OCI-LY7 (cell line): ENCODE results near the gene ELOVL1. TPM values are rescaled to one million over a fixed set of nuclear protein-coding genes. Genes with fewer than 3 reads are reported as not detected.

ENCODE experiments used
- BruUV-seq: library from RNA; stranded (reverse); fragments of 400-500 nt; replicated peaks from 2 replicates; lab custom pipeline; 2021; lab: Mats Ljungman, UMichigan
- CTCF ChIA-PET: fragments of 300-600 bp; sonication (Branson Sonifier 250); formaldehyde crosslinking; loops from one replicate; lab custom pipeline; 2022; ENCODE audit warnings: antibody characterized with exemption; ENCODE audit not compliant: unreplicated experiment; lab: Charles Lee
- POLR2A ChIA-PET: fragments of 300-600 bp; sonication (Branson Sonifier 250); formaldehyde crosslinking; loops from one replicate; lab custom pipeline; 2022; ENCODE audit warnings: antibody characterized with exemption; lab: Charles Lee
- DNase-seq: peaks from one replicate; pipeline ENCODE4 v3.0.0-alpha.2; 2015; ENCODE audit warnings: low spot score
- H2AFZ ChIP-seq: fragments of 200-600 bp; sonication (generic), shearing (Covaris generic); 2 replicates; pipeline ENCODE4 v1.6.1; 2014; ENCODE audit warnings: mild to moderate bottlenecking, antibody characterized with exemption, low read length, moderate library complexity
- H3K27ac ChIP-seq: fragments of 200-600 bp; sonication (generic); 2 replicates; pipeline ENCODE4 v1.5.1; 2014; ENCODE audit warnings: mixed run types, low read depth, mild to moderate bottlenecking, moderate library complexity, low read length, inconsistent platforms; ENCODE audit not compliant: poor library complexity, severe bottlenecking
- H3K36me3 ChIP-seq: fragments of 200-600 bp; sonication (generic); 2 replicates; pipeline ENCODE4 v1.6.1; 2014; ENCODE audit warnings: mild to moderate bottlenecking, antibody characterized with exemption, low read length, moderate library complexity, mixed read lengths; ENCODE audit not compliant: insufficient read depth
- H3K4me1 ChIP-seq: fragments of 200-600 bp; sonication (generic); 2 replicates; pipeline ENCODE4 v1.5.1; 2014; ENCODE audit warnings: mild to moderate bottlenecking, low read length; ENCODE audit not compliant: insufficient read depth, poor library complexity, severe bottlenecking
- H3K4me2 ChIP-seq: fragments of 200-600 bp; sonication (generic); 2 replicates; pipeline ENCODE4 v1.6.1; 2014; ENCODE audit warnings: mild to moderate bottlenecking, low read length
- H3K4me3 ChIP-seq: fragments of 200-600 bp; sonication (generic); 2 replicates; pipeline ENCODE4 v1.5.1; 2014; ENCODE audit warnings: mild to moderate bottlenecking, low read depth, low read length; ENCODE audit not compliant: poor library complexity, severe bottlenecking
- H3K79me2 ChIP-seq: fragments of 200-600 bp; sonication (generic); 2 replicates; pipeline ENCODE4 v1.6.1; 2016; ENCODE audit warnings: low read depth, mild to moderate bottlenecking, low read length, moderate library complexity, mixed read lengths; ENCODE audit not compliant: insufficient read depth
- H3K9me2 ChIP-seq: fragments of 200-600 bp; sonication (generic); 2 replicates; pipeline ENCODE4 v1.6.1; 2016; ENCODE audit warnings: mild to moderate bottlenecking, low read length, mixed read lengths; ENCODE audit not compliant: insufficient read depth
- H3K9me3 ChIP-seq: fragments of 200-600 bp; sonication (generic); 2 replicates; pipeline ENCODE4 v1.6.1; 2014; ENCODE audit warnings: mild to moderate bottlenecking, mixed run types, low read length, mixed read lengths
- H4K20me1 ChIP-seq: fragments of 200-600 bp; sonication (generic); 2 replicates; pipeline ENCODE4 v1.6.1; 2014; ENCODE audit warnings: mild to moderate bottlenecking, antibody characterized with exemption, low read length, moderate library complexity, mixed read lengths; ENCODE audit not compliant: insufficient read depth
- EZH2phosphoT487 ChIP-seq: fragments of 200-600 bp; sonication (generic); IDR thresholded peaks from 2 replicates; pipeline ENCODE4 v1.6.1; 2018; ENCODE audit warnings: low read depth, borderline replicate concordance, mild to moderate bottlenecking, mixed run types, antibody characterized with exemption, low read length, moderate library complexity, mixed read lengths
- intact Hi-C: fragments of 100-400 bp; cut with micrococcal nuclease; formaldehyde crosslinking; loops from one replicate; pipeline ENCODE4 v1.10.0; 2022; ENCODE audit not compliant: unreplicated experiment
- total RNA-seq, 2 experiments: library from RNA; depleted of rRNA in 1 of 2; stranded (reverse); fragments of >200 nt in 1 of 2; shearing (Covaris generic) in 1 of 2; gene quantifications; 2 replicates each; pipeline ENCODE4 v1.2.3, GENCODE V29; 2014 to 2022
- TF ChIP-seq, protein P1 (sequence below): fragments of 200-600 bp; sonication (generic); conservative IDR thresholded peaks from 2 replicates; pipeline ENCODE4 v1.5.1; 2014; ENCODE audit warnings: mild to moderate bottlenecking, antibody characterized with exemption, low read length, moderate library complexity, mixed read lengths

ELOVL1 gene
- total RNA-seq, 2 experiments from 2014 or later: 35.9 to 43.9 TPM

DNA sequence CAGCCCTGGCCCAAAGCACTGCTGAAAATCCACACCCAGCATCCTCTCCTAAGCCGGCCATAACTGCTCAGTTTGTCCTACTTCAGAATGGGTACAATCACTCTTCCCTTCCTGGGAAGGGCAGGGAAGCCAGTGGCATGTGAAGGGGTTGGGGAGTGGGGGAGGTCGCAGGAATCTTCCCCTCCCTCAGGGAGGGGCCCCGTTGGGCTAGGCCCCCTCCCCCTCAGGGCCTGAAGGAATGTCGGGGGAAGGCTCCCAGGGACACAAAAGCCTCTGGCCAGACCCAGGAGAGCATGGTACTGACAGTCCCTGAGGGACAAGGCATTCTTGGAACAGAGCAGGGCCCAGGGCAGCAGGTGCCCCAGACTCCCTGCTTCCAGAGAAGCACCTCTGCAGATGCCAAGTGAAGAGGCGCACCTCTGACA is 1.2 kb downstream of the ELOVL1 start:
- no TSS peak for BruUV-seq
- ChIA-PET POLR2A (interaction anchor here (0.6 kb wide), 1 partner anchor 47 kb away, joined by 3 read pairs; no protein-coding TSS in a partner anchor), CTCF (no interaction called here)
- no peak overlapping the region for H2AFZ ChIP-seq
- H3K27ac ChIP-seq: no peak overlapping the region
- H3K4me2 ChIP-seq: peak overlapping the region; percentile 98
- H3K9me3 ChIP-seq: no peaks in the 10 kb centered on the region
- TF ChIP-seq, protein P1, sequence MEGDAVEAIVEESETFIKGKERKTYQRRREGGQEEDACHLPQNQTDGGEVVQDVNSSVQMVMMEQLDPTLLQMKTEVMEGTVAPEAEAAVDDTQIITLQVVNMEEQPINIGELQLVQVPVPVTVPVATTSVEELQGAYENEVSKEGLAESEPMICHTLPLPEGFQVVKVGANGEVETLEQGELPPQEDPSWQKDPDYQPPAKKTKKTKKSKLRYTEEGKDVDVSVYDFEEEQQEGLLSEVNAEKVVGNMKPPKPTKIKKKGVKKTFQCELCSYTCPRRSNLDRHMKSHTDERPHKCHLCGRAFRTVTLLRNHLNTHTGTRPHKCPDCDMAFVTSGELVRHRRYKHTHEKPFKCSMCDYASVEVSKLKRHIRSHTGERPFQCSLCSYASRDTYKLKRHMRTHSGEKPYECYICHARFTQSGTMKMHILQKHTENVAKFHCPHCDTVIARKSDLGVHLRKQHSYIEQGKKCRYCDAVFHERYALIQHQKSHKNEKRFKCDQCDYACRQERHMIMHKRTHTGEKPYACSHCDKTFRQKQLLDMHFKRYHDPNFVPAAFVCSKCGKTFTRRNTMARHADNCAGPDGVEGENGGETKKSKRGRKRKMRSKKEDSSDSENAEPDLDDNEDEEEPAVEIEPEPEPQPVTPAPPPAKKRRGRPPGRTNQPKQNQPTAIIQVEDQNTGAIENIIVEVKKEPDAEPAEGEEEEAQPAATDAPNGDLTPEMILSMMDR: no peak
- no peak for TF ChIP-seq EZH2phosphoT487
- peaks cover 12% of the 10 kb centered on the region; the same call in 1 of the 2 replicates for H3K79me2 ChIP-seq
- intact Hi-C loops: no loop called here
- H4K20me1 ChIP-seq: no peaks in the 10 kb centered on the region
- peaks cover 40% of the 10 kb centered on the region for H3K36me3 ChIP-seq
- no peaks in the 10 kb centered on the region for H3K9me2 ChIP-seq
- peaks cover 25% of the 10 kb centered on the region for H3K4me1 ChIP-seq
- DNase-seq: no peak
- H3K4me3 ChIP-seq: peak overlapping the region; percentile 93

DNA sequence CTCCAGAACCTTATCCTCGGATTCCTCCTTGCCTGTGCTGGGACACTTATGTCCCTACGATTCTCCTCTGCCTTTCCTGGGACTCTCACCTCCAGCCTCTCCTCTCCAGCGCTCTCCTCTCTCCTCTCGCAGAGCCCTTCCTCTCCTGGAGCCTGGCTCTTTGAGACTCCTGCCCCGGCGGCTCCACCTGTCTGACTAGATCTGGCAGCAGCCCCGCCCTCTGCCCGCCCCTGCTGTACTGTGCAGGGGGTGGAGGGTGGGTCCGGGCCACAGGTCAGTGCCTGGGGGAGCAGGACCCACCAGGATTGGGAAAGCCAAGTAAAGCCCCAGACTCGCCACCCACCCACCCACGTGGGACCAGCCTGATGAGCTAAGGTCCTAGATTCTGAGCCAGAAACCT is 1.6 kb downstream of the ELOVL1 start:
- CTCF ChIA-PET: no interaction called here
- H3K27ac ChIP-seq: no peak overlapping the region
- BruUV-seq: no TSS peak
- H4K20me1 ChIP-seq: no peaks in the 10 kb centered on the region
- peaks cover 29% of the 10 kb centered on the region for H3K4me1 ChIP-seq
- H3K79me2 ChIP-seq: peaks cover 16% of the 10 kb centered on the region; the same call in 1 of the 2 replicates
- peak overlapping the region; percentile 98 for H3K4me2 ChIP-seq
- intact Hi-C loops: no loop called here
- POLR2A ChIA-PET: interaction anchor here (0.6 kb wide), 1 partner anchor 48 kb away, joined by 3 read pairs; no protein-coding TSS in a partner anchor
- DNase-seq: peak; percentile 31
- TF ChIP-seq, protein P1: no peak
- no peak for TF ChIP-seq EZH2phosphoT487
- H3K9me2 ChIP-seq: no peaks in the 10 kb centered on the region
- H3K36me3 ChIP-seq: peaks cover 44% of the 10 kb centered on the region
- no peaks in the 10 kb centered on the region for H3K9me3 ChIP-seq
- H2AFZ ChIP-seq: no peak overlapping the region
- H3K4me3 ChIP-seq: peak overlapping the region; percentile 93

DNA sequence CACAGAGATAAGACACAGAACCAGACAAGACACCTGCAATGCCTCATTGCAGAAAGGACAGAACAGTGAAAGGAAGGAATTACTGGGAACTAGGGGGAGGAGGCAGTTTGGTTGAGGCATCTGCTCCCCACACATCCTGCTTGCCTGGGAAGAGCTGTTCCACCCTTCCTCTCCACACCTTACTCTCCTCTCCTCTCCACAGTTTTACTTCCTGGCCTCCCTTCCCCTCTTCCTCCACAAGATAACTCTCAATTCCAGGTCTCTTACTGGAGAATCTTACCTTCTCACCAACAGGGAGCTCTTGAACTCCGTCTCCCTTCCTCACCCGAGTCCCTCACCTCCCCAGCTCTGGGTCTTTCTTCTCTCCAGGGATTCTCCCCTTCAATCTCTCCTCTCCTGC is 2.1 kb downstream of the ELOVL1 start:
- POLR2A ChIA-PET: no interaction called here
- DNase-seq: no peak
- Histone ChIP-seq H3K36me3 (peaks cover 49% of the 10 kb centered on the region), H3K4me2 (peak overlapping the region; percentile 98), H3K4me1 (peaks cover 34% of the 10 kb centered on the region), H3K9me2 (no peaks in the 10 kb centered on the region), H3K27ac (no peak overlapping the region), H3K9me3 (no peaks in the 10 kb centered on the region), H4K20me1 (no peaks in the 10 kb centered on the region), H3K79me2 (peaks cover 21% of the 10 kb centered on the region), H2AFZ (no peak overlapping the region), H3K4me3 (peak overlapping the region; percentile 93)
- BruUV-seq: no TSS peak
- TF ChIP-seq, protein P1: no peak
- TF ChIP-seq EZH2phosphoT487: no peak
- intact Hi-C loops: no loop called here
- CTCF ChIA-PET: no interaction called here
